Progenitor cell of endocrine pancreas (in vitro differentiated cells): ENCODE measurements around the gene INTS4. TPM values are rescaled to one million over a fixed set of nuclear protein-coding genes. Genes with fewer than 3 reads are reported as not detected.

Experiments used
- total RNA-seq: library from RNA; stranded (reverse); gene quantifications from 2 replicates; pipeline ENCODE4 v1.2.1, GENCODE V29; 2021

The INTS4 gene
- total RNA-seq, 1 donor from 2014 or later, result 52.5 TPM

Other genes starting within 250 kb of the INTS4 start
- 88.0 and 91.8 TPM in 2 replicates for gene RSF1, start 173.9 kb downstream of the INTS4 start, total RNA-seq
- gene AAMDC, start 173.5 kb downstream of the INTS4 start, total RNA-seq, result 20.4 TPM in 2 replicates
- gene KCTD14, start 28.6 kb upstream of the INTS4 start, total RNA-seq, result 5.4 and 8.9 TPM in 2 replicates
- not detected in 2 replicates for gene THRSP, start 69.2 kb upstream of the INTS4 start, total RNA-seq
- gene NDUFC2, start 85.2 kb upstream of the INTS4 start, total RNA-seq, result 177 TPM in 2 replicates
- gene ALG8, start 145.0 kb upstream of the INTS4 start, total RNA-seq, result 60.4 and 61.0 TPM in 2 replicates
- 7.4 and 10.1 TPM in 2 replicates for gene KCTD21, start 194.0 kb upstream of the INTS4 start, total RNA-seq
- 14.7 and 16.5 TPM in 2 replicates for gene USP35, start 194.3 kb upstream of the INTS4 start, total RNA-seq